GM19099 (cell line): ENCODE data around the gene CFAP58.

Source experiments
- POLR2A ChIP-seq: IDR thresholded peaks from 3 replicates; pipeline ENCODE4 v1.6.1; 2011; ENCODE audit warnings: low read depth; ENCODE audit not compliant: insufficient read length; ENCODE audit errors: extremely low read depth

Gene CFAP58

GRCh38 chr10:104415526-104416165 is 62.0 kb downstream of the CFAP58 start:
- no peak for TF ChIP-seq POLR2A

- TF ChIP-seq POLR2A, result no peak
Observed at GRCh38 chr10:104416851-104417250, 63.2 kb downstream of the CFAP58 start.

- no peak for TF ChIP-seq POLR2A
Observed at GRCh38 chr10:104417637-104418292, 64.1 kb downstream of the CFAP58 start.

DNA sequence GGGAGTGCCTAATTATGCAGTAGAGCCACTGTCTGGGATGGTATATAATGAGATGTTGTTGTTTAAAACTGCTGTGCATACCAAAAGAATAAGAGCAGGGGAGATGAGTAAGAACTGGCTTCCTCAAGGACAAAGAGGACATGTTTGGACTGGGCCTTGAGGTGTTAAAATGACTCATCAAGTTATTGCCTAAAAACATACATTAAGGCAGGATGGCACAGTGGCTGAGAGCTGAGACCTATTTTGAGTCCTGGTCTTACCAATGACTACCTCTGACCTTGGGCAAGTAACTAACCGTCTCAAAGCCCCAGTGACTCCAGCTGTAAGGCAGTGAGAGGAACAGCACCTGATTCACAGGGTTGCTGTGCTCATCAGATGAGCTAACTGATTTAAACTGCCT is 71.1 kb downstream of the CFAP58 start:
- no peak for TF ChIP-seq POLR2A

GRCh38 chr10:104427989-104428388 is 74.4 kb downstream of the CFAP58 start:
- TF ChIP-seq POLR2A, result no peak

GRCh38 chr10:104429846-104430245 is 76.2 kb downstream of the CFAP58 start:
- TF ChIP-seq POLR2A, result no peak

DNA sequence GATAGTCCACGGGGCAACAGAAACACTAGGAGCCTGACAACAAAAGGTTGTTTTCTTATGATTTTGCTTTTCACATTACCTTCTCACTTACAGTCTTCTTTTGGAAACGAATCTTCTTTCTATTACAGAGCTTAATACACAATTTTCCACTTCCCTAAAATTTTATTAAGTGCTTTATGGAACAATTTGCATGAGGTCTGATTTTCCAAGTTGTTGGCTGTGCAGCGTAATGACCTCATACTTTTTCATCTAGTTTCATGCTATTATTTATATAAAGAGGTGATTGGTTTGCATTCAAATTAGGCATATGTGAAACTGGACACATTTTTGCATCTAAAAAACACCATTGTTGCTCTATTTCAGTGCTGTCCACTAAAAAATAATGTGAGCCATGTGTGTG is 76.7 kb downstream of the CFAP58 start:
- TF ChIP-seq POLR2A, result no peak

- no peak for TF ChIP-seq POLR2A
Observed at GRCh38 chr10:104433669-104434068, 80.0 kb downstream of the CFAP58 start.

DNA sequence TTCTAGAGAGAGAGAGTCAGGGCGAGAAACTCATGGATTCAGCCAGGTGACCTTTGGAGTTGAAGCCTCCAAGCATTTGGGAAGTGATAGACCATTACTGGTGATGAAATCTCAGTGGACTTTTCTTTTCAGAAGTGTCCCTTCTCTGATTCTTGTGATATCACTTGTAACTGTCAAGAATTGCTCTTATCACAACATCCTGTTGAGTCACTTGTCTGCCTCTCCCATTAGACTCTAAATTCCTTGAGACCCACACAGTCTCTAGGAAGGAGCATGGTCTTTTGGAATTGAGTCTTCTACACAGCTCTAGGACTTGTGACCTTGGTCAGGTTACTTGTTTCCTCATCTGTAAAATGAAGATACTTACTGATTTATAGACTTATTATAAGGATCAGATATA is 81.0 kb downstream of the CFAP58 start:
- TF ChIP-seq POLR2A, result no peak

GRCh38 chr10:104435822-104436221 is 82.2 kb downstream of the CFAP58 start:
- TF ChIP-seq POLR2A, result no peak

- no peak for TF ChIP-seq POLR2A
Observed at GRCh38 chr10:104437226-104437625, 83.6 kb downstream of the CFAP58 start.

DNA sequence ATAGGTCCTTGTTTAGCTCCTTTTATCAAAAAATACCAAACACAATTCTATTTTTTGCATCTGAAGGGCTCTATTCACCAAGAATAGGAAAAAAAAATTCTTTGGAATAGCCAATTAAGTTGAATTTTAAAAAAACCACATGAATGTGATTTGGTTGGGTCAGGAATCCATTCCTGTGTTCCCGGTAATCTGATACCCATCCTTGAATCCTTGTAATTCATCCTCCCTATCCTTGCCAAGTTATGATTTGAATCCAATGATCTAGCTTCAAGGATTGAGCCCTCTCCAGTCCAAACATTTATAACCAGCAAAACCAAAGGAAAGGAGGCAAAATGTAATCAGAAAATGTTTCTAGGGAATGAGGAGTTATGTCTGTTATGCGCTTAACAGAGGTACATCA is 86.6 kb downstream of the CFAP58 start:
- TF ChIP-seq POLR2A, result no peak

DNA sequence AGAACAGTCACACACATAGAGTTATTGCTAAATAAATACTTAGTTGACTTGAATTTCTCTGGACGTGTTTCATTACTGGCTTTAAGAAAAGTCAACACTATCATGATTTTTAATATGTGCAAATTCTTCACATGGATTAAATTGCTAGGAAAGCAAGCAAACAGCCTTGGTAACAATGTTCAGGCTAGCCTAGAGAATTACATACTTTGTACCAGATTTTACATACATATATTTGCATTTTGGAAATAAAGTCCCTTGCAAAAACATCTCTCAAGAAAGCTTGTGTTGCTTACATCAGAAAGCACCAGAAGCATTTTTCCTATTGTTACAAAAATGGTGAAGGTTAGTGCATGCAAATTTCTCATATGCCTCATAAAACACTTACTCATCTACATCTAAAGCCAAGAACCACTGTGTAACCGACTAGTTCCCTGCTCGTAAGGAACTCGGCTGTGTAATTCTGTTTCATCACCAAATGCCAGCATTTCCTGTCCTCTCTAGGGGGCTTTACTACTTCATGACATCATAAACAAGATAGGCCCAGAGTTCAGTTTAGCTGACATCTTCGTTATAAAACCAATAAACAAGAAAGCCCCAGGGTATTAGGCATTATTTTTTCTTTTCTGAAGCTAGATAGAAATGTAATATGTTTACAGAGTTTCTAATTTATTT is 87.8 kb downstream of the CFAP58 start:
- TF ChIP-seq POLR2A, result no peak

- TF ChIP-seq POLR2A, result no peak
Observed at GRCh38 chr10:104445359-104445758, 91.7 kb downstream of the CFAP58 start.

GRCh38 chr10:104446151-104446550 is 92.5 kb downstream of the CFAP58 start:
- no peak for TF ChIP-seq POLR2A

GRCh38 chr10:104447331-104447730 is 93.7 kb downstream of the CFAP58 start:
- no peak for TF ChIP-seq POLR2A
